Measurements from ENCODE around the gene ALOX15B.

The ALOX15B gene

DNA sequence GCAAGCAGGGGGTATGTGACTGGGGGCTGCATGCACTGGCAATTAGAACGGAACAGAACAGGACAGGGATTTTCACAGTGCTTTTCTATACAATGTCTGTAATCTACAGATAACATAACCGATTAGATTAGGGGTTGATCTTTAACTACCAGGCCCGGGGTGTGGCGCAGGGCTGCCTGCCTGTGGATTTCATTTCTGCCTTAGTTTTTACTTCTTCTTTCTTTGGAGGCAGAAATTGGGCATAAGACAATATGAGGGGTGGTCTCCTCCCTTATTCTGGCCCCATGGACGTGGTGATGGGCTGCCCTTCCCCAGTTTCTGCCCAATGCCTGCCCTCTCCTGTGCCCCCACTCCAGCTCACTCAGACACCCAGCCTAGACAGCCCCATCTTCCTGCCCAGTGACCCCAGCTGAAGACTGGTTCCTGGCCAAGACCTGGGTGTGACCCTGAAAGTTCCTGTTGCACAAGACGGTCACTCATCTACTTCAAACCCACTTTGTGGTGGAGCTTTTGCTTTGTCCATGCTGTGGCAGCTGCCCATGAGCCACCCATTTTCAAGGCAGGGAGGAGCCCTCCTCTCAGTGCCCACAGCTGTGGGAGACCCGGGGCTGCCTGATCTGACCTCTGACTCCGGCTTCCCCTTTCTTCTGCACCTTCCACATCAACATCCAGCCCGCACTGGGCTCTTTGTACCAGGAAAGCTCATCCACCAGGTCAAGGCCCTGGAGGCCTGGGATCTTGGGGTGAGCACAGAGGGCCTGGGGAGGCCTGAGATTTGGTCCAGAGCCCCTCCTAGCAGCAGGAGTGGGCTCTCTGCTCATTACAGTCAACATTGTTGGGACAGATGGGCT, 30.1 kb downstream of the ALOX15B start:
- TF ChIP-seq CTCF (IDR thresholded peaks at IDR 0.05; ENCODE audit: low read depth, low read length) (no peak), EZH2phosphoT487 (IDR thresholded peaks at IDR 0.05; ENCODE audit: low read depth) (no peak)
- Histone ChIP-seq H3K9ac (ENCODE audit: low read length) (no peak overlapping the region), H3K4me1 (ENCODE audit: low read length) (peaks cover 16% of the 10 kb centered on the region), H3K4me2 (ENCODE audit: low read length) (0 out of 2 replicates have a peak overlapping the region, but pooled peaks have one; percentile 7), H4K20me1 (ENCODE audit: insufficient read depth, low read length) (no peaks in the 10 kb centered on the region), H3K27me3 (ENCODE audit: low read depth, low read length) (peaks cover 5% of the 10 kb centered on the region), H3K27ac (ENCODE audit: low read length) (no peak overlapping the region), H2AFZ (ENCODE audit: low read depth, low read length) (no peak overlapping the region), H3K9me3 (ENCODE audit: insufficient read depth, low read length) (no peaks in the 10 kb centered on the region), H3K36me3 (replicated peaks; ENCODE audit: low read depth, low read length) (no peaks in the 10 kb centered on the region), H3K4me3 (ENCODE audit: low read length) (no peak overlapping the region), H3K79me2 (ENCODE audit: low read length) (no peaks in the 10 kb centered on the region)

GRCh38 chr17:8069587-8069860, 30.7 kb downstream of the ALOX15B start:
- no peak overlapping the region for H3K27ac ChIP-seq (ENCODE audit: low read length)
- H3K9me3 ChIP-seq (ENCODE audit: insufficient read depth, low read length): no peaks in the 10 kb centered on the region
- H3K36me3 ChIP-seq (replicated peaks; ENCODE audit: low read depth, low read length): no peaks in the 10 kb centered on the region
- TF ChIP-seq CTCF (IDR thresholded peaks at IDR 0.05; ENCODE audit: low read depth, low read length) (no peak), EZH2phosphoT487 (IDR thresholded peaks at IDR 0.05; ENCODE audit: low read depth) (no peak)
- no peak overlapping the region for H3K9ac ChIP-seq (ENCODE audit: low read length)
- H3K79me2 ChIP-seq (ENCODE audit: low read length): no peaks in the 10 kb centered on the region
- H3K4me2 ChIP-seq (ENCODE audit: low read length): no peak overlapping the region
- H3K27me3 ChIP-seq (ENCODE audit: low read depth, low read length): peaks cover 11% of the 10 kb centered on the region
- H2AFZ ChIP-seq (ENCODE audit: low read depth, low read length): no peak overlapping the region
- no peak overlapping the region for H3K4me3 ChIP-seq (ENCODE audit: low read length)
- H3K4me1 ChIP-seq (ENCODE audit: low read length): peaks cover 19% of the 10 kb centered on the region
- no peaks in the 10 kb centered on the region for H4K20me1 ChIP-seq (ENCODE audit: insufficient read depth, low read length)

DNA sequence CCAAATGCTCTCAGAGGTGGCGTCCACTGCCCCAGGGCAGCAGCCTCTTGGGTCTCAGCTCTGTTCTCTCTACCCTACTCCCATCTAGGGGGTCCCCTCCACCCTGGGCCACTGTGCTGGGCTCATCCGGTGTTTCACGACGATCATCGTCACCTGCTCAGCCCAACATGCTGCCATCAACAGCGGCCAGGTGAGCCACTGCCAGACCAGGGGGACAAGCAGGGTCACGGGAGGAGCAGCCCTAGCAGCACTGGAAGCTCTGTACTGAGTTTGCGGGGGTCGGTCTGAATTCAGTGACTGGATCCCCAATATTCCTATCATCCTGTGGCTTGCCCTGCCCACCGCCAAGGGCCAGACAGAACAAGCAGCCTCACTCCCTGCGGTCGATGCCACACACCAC, 32.6 kb downstream of the ALOX15B start:
- H3K4me3 ChIP-seq (ENCODE audit: low read length): no peak overlapping the region
- peaks cover 19% of the 10 kb centered on the region for H3K4me1 ChIP-seq (ENCODE audit: low read length)
- no peak overlapping the region for H3K9ac ChIP-seq (ENCODE audit: low read length)
- TF ChIP-seq CTCF (IDR thresholded peaks at IDR 0.05; ENCODE audit: low read depth, low read length) (no peak), EZH2phosphoT487 (IDR thresholded peaks at IDR 0.05; ENCODE audit: low read depth) (no peak)
- no peaks in the 10 kb centered on the region for H4K20me1 ChIP-seq (ENCODE audit: insufficient read depth, low read length)
- H3K27ac ChIP-seq (ENCODE audit: low read length): no peak overlapping the region
- H3K27me3 ChIP-seq (ENCODE audit: low read depth, low read length): peaks cover 12% of the 10 kb centered on the region
- no peaks in the 10 kb centered on the region for H3K9me3 ChIP-seq (ENCODE audit: insufficient read depth, low read length)
- no peaks in the 10 kb centered on the region for H3K79me2 ChIP-seq (ENCODE audit: low read length)
- H3K4me2 ChIP-seq (ENCODE audit: low read length): no peak overlapping the region
- no peaks in the 10 kb centered on the region for H3K36me3 ChIP-seq (replicated peaks; ENCODE audit: low read depth, low read length)
- no peak overlapping the region for H2AFZ ChIP-seq (ENCODE audit: low read depth, low read length)

- Histone ChIP-seq H3K27ac (ENCODE audit: low read length) (no peak overlapping the region), H3K4me2 (ENCODE audit: low read length) (no peak overlapping the region), H3K79me2 (ENCODE audit: low read length) (no peaks in the 10 kb centered on the region), H3K36me3 (replicated peaks; ENCODE audit: low read depth, low read length) (no peaks in the 10 kb centered on the region), H2AFZ (ENCODE audit: low read depth, low read length) (no peak overlapping the region), H4K20me1 (ENCODE audit: insufficient read depth, low read length) (no peaks in the 10 kb centered on the region), H3K27me3 (ENCODE audit: low read depth, low read length) (peaks cover 12% of the 10 kb centered on the region), H3K9ac (ENCODE audit: low read length) (no peak overlapping the region), H3K9me3 (ENCODE audit: insufficient read depth, low read length) (no peaks in the 10 kb centered on the region), H3K4me1 (ENCODE audit: low read length) (peaks cover 19% of the 10 kb centered on the region), H3K4me3 (ENCODE audit: low read length) (no peak overlapping the region)
- no peak for TF ChIP-seq CTCF (IDR thresholded peaks at IDR 0.05; ENCODE audit: low read depth, low read length)
- TF ChIP-seq EZH2phosphoT487 (IDR thresholded peaks at IDR 0.05; ENCODE audit: low read depth): no peak
Observed at GRCh38 chr17:8072341-8072728, 33.5 kb downstream of the ALOX15B start.
